Sigmoid colon (tissue), 3 donors: Measurements from ENCODE around the gene CEP162.
"Not testable (repeated sequence)": the region's sequence is repeated elsewhere in the genome, so short reads cannot be mapped to it uniquely, and the experiment has no call there.

Experiments
- CTCF ChIP-seq, 4 experiments: fragments of 450-650 bp in 3 of 4; fragments of 200-600 bp in 1 of 4; IDR thresholded peaks; one replicate each; pipeline ENCODE4 v1.5.1; 2016 to 2019; ENCODE audit warnings: antibody characterized with exemption in 4 of 4, mild to moderate bottlenecking in 3 of 4, moderate library complexity in 2 of 4
- POLR2A ChIP-seq, 2 donors: fragments of 450-650 bp; IDR thresholded peaks; one replicate each; pipeline ENCODE4 v1.6.1; 2016; ENCODE audit warnings: antibody characterized with exemption in 2 of 2, mild to moderate bottlenecking in 2 of 2, moderate library complexity in 2 of 2

GRCh38 chr6:84114933-84115594, 112.4 kb downstream of the CEP162 start:
- TF ChIP-seq CTCF, POLR2A (IDR thresholded peaks at IDR 0.05): not testable (repeated sequence)
